GM12872 (cell line): ENCODE data around the gene RAD51C.

ENCODE experiments used
- TF ChIP-seq, protein P1 (sequence below): IDR thresholded peaks from 3 replicates; pipeline ENCODE4 v1.5.1; 2011; ENCODE audit warnings: low read depth, mild to moderate bottlenecking, low read length, moderate library complexity; ENCODE audit not compliant: insufficient read depth

RAD51C gene

GRCh38 chr17:58679263-58680037, 13.0 kb upstream of the RAD51C start:
- TF ChIP-seq, protein P1, sequence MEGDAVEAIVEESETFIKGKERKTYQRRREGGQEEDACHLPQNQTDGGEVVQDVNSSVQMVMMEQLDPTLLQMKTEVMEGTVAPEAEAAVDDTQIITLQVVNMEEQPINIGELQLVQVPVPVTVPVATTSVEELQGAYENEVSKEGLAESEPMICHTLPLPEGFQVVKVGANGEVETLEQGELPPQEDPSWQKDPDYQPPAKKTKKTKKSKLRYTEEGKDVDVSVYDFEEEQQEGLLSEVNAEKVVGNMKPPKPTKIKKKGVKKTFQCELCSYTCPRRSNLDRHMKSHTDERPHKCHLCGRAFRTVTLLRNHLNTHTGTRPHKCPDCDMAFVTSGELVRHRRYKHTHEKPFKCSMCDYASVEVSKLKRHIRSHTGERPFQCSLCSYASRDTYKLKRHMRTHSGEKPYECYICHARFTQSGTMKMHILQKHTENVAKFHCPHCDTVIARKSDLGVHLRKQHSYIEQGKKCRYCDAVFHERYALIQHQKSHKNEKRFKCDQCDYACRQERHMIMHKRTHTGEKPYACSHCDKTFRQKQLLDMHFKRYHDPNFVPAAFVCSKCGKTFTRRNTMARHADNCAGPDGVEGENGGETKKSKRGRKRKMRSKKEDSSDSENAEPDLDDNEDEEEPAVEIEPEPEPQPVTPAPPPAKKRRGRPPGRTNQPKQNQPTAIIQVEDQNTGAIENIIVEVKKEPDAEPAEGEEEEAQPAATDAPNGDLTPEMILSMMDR, result no peak

DNA sequence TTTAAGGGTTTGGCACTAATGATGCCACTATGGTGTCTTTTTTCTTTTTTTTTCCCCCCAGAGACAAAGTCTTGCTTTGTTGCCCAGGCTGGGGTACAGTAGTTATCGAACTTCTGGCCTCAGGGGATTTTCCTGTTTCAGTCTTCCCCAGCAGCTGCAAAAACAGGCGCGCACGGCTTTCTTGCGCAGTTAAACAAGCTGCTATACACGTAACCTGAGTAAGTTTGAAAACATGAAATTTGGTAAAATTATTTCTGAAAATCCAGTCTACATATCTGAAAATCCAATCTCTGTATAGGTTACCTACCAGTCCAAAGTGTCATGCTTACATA, 12.4 kb upstream of the RAD51C start:
- TF ChIP-seq, protein P1, result no peak

GRCh38 chr17:58684003-58684402, 8.4 kb upstream of the RAD51C start:
- TF ChIP-seq, protein P1, result no peak

GRCh38 chr17:58686980-58687379, 5.4 kb upstream of the RAD51C start:
- TF ChIP-seq, protein P1, result no peak

DNA sequence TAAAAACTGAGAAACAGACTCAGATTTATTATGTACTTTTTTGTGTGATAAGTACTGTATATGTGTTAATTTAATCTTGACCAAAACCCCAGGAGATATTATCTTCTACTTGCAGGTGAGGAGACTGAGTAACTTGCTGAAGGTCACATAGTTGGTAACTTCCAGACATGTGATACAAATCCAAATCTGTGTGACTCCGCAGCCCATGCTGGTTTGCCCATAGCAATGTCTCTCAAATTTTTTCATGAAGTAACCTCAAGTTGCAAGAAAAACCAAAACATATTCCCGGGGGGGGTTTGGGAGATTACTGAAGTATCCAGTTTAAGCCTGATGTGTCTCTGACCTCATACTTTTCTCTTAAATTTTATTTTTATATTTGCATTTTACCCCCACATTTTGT, 3.9 kb upstream of the RAD51C start:
- TF ChIP-seq, protein P1, result no peak

DNA sequence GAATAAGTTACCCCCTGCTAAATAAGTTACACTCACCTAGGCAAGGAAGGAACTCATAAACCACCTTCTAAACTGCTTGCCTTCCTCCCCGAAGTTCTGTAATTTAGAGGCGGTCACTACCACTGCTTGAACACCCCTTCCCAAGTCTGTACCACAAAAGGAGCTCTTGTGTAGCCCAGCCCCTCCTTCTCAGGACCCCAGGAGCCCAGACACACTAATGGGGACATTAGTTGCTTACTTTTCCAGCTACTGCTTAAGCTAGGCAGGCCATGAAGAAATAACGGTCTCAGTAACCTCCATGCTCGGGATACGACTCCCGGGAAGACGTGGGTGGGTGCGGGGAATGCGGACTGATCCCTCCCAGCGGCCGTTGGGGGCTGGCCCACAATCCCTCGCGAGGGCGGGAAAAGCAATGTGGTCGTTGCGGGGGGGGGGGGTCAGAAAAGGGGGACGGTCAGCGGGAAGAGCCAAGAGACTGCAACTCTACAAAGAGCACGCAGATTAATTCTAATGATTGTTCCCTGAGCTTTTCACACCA, 632 bp upstream of the RAD51C start, which contains the start of gene TEX14:
TEX14 (minus strand) TSS at position 345 of the 538 bp plus-strand sequence. CDS start 40,044 bp downstream, outside the sequence.
- TF ChIP-seq, protein P1, result no peak

- TF ChIP-seq, protein P1, result no peak
Measured at GRCh38 chr17:58693208-58693607, 806 bp downstream of the RAD51C start.
